WTC11 (cell line): ENCODE data around the gene TFPT. TPM values are rescaled to one million over a fixed set of nuclear protein-coding genes. Genes with fewer than 3 reads are reported as not detected.
A peak's percentile ranks its signal among the peaks of the same experiment; 100 is the strongest.
"Not testable (repeated sequence)": the region's sequence is repeated elsewhere in the genome, so short reads cannot be mapped to it uniquely, and the experiment has no call there.

ENCODE experiments used
- ATAC-seq: fragments of 200-7000 bp; cut with Tn5 transposase; 2 replicates; pipeline ENCODE4 v1.10.0; 2021; ENCODE audit warnings: mild to moderate bottlenecking, moderate library complexity
- CTCF ChIA-PET: fragments of 300-600 bp; sonication (Branson Sonifier 250); formaldehyde crosslinking; loops from one replicate; lab custom pipeline; 2021; ENCODE audit warnings: antibody characterized with exemption; lab: Charles Lee
- POLR2A ChIA-PET: fragments of 350-600 bp; sonication (Branson Sonifier 250); formaldehyde crosslinking; loops from one replicate; lab custom pipeline; 2021; ENCODE audit warnings: antibody characterized with exemption; lab: Charles Lee
- DNase-seq: peaks from one replicate; pipeline ENCODE4 v3.0.0; 2021; ENCODE audit warnings: low spot score
- H3K27ac Mint-ChIP-seq: 2 replicates; pipeline ENCODE4 v1.8.0; 2021; ENCODE audit warnings: mixed read lengths
- H3K27me3 Mint-ChIP-seq: 2 replicates; pipeline ENCODE4 v1.8.0; 2021; ENCODE audit warnings: low read depth, mild to moderate bottlenecking, moderate library complexity, mixed read lengths
- H3K36me3 Mint-ChIP-seq: 2 replicates; pipeline ENCODE4 v1.8.0; 2021; ENCODE audit warnings: mixed read lengths
- H3K4me1 Mint-ChIP-seq: 2 replicates; pipeline ENCODE4 v1.8.0; 2022; ENCODE audit warnings: mixed read lengths
- H3K4me3 Mint-ChIP-seq: 2 replicates; pipeline ENCODE4 v1.8.0; 2021; ENCODE audit warnings: mild to moderate bottlenecking, moderate library complexity, mixed read lengths
- H3K9me3 Mint-ChIP-seq: 2 replicates; pipeline ENCODE4 v1.8.0; 2021; ENCODE audit warnings: mixed read lengths
- ATF6 ChIP-seq: sonication (generic); formaldehyde crosslinking; IDR thresholded peaks from 2 replicates; pipeline ENCODE4 v1.8.1; 2023; ENCODE audit warnings: mild to moderate bottlenecking, missing genetic modification reagents
- CREB1 ChIP-seq: sonication (generic); formaldehyde crosslinking; IDR thresholded peaks from 2 replicates; pipeline ENCODE4 v1.8.0; 2023; ENCODE audit warnings: mild to moderate bottlenecking, missing genetic modification reagents
- EMX1 ChIP-seq: fragments of 250-450 bp; sonication (Bioruptor Pico); IDR thresholded peaks from 2 replicates; pipeline ENCODE4 v1.8.0; 2021; ENCODE audit warnings: mild to moderate bottlenecking
- ESRRA ChIP-seq: sonication (generic); formaldehyde crosslinking; IDR thresholded peaks from 2 replicates; pipeline ENCODE4 v1.8.1; 2022; ENCODE audit warnings: mild to moderate bottlenecking, missing genetic modification reagents, borderline replicate concordance
- GABPB1 ChIP-seq: sonication (generic); formaldehyde crosslinking; IDR thresholded peaks from 2 replicates; pipeline ENCODE4 v1.8.1; 2023; ENCODE audit warnings: mild to moderate bottlenecking, missing genetic modification reagents
- GTF2I ChIP-seq: fragments of 250-450 bp; sonication (Bioruptor Pico); conservative IDR thresholded peaks from 2 replicates; pipeline ENCODE4 v1.4.0; 2021; ENCODE audit warnings: mild to moderate bottlenecking
- JAZF1 ChIP-seq: fragments of 250-450 bp; sonication (Bioruptor Pico); IDR thresholded peaks from 2 replicates; pipeline ENCODE4 v1.9.0; 2021; ENCODE audit warnings: moderate library complexity, mild to moderate bottlenecking, inconsistent platforms
- SP1 ChIP-seq: sonication (generic); formaldehyde crosslinking; conservative IDR thresholded peaks from 2 replicates; pipeline ENCODE4 v1.8.1; 2022; ENCODE audit warnings: missing genetic modification reagents
- ZNF281 ChIP-seq: sonication (generic); formaldehyde crosslinking; IDR thresholded peaks from 2 replicates; pipeline ENCODE4 v1.8.0; 2023; ENCODE audit warnings: mild to moderate bottlenecking, missing genetic modification reagents
- ZNF532 ChIP-seq: fragments of 250-450 bp; sonication (Bioruptor Pico); IDR thresholded peaks from 2 replicates; pipeline ENCODE4 v1.9.0; 2021; ENCODE audit warnings: mild to moderate bottlenecking, borderline replicate concordance
- total RNA-seq: library from RNA; stranded (reverse); gene quantifications from 3 replicates; pipeline ENCODE4 v1.2.3, GENCODE V29; 2021
- TF ChIP-seq, protein P1 (sequence below): fragments of 250-450 bp; sonication (Bioruptor Pico); IDR thresholded peaks from 2 replicates; pipeline ENCODE4 v1.9.0; 2021; ENCODE audit warnings: mild to moderate bottlenecking
- TF ChIP-seq, protein P2 (sequence below): fragments of 200-600 bp; IDR thresholded peaks from 2 replicates; pipeline ENCODE4 v1.8.0; 2022; ENCODE audit warnings: antibody characterized with exemption
- TF ChIP-seq, protein P3 (sequence below): fragments of 250-450 bp; sonication (Bioruptor Pico); IDR thresholded peaks from 2 replicates; pipeline ENCODE4 v1.8.0; 2021; ENCODE audit warnings: mild to moderate bottlenecking

Gene TFPT
- total RNA-seq, 1 experiment from 2014 or later: 24.6 TPM

- TF ChIP-seq ZNF281 (CRISPR knock-in tag) (0 out of 2 replicates have a peak, but pooled peaks have one; percentile 56), ZNF532 (CRISPR knock-in tag) (no peak), JAZF1 (CRISPR knock-in tag) (no peak), ESRRA (0 out of 2 replicates have a peak, but pooled peaks have one; percentile 76), CREB1 (CRISPR knock-in tag) (no peak)
Observed at GRCh38 chr19:54102421-54103169, 12.9 kb downstream of the TFPT start, which contains the start of gene NDUFA3 (continued).

- no peak for ATAC-seq
- Mint-ChIP-seq H3K27me3 (peaks cover 12% of the 10 kb centered on the region), H3K4me3 (peak within 1 kb of the TSS; percentile 46; the same call in 1 of the 2 replicates), H3K9me3 (no peaks in the 10 kb centered on the region), H3K27ac (peak within 1 kb of the TSS; percentile 70), H3K36me3 (peaks cover 6% of the 10 kb centered on the region), H3K4me1 (peaks cover 8% of the 10 kb centered on the region)
- TF ChIP-seq GTF2I (CRISPR knock-in tag) (no peak), ATF6 (CRISPR knock-in tag) (no peak), SP1 (no peak), EMX1 (CRISPR knock-in tag) (no peak), GABPB1 (CRISPR knock-in tag) (no peak)
- TF ChIP-seq, protein P1, sequence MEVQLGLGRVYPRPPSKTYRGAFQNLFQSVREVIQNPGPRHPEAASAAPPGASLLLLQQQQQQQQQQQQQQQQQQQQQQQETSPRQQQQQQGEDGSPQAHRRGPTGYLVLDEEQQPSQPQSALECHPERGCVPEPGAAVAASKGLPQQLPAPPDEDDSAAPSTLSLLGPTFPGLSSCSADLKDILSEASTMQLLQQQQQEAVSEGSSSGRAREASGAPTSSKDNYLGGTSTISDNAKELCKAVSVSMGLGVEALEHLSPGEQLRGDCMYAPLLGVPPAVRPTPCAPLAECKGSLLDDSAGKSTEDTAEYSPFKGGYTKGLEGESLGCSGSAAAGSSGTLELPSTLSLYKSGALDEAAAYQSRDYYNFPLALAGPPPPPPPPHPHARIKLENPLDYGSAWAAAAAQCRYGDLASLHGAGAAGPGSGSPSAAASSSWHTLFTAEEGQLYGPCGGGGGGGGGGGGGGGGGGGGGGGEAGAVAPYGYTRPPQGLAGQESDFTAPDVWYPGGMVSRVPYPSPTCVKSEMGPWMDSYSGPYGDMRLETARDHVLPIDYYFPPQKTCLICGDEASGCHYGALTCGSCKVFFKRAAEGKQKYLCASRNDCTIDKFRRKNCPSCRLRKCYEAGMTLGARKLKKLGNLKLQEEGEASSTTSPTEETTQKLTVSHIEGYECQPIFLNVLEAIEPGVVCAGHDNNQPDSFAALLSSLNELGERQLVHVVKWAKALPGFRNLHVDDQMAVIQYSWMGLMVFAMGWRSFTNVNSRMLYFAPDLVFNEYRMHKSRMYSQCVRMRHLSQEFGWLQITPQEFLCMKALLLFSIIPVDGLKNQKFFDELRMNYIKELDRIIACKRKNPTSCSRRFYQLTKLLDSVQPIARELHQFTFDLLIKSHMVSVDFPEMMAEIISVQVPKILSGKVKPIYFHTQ (CRISPR knock-in tag): no peak
- TF ChIP-seq, protein P2, sequence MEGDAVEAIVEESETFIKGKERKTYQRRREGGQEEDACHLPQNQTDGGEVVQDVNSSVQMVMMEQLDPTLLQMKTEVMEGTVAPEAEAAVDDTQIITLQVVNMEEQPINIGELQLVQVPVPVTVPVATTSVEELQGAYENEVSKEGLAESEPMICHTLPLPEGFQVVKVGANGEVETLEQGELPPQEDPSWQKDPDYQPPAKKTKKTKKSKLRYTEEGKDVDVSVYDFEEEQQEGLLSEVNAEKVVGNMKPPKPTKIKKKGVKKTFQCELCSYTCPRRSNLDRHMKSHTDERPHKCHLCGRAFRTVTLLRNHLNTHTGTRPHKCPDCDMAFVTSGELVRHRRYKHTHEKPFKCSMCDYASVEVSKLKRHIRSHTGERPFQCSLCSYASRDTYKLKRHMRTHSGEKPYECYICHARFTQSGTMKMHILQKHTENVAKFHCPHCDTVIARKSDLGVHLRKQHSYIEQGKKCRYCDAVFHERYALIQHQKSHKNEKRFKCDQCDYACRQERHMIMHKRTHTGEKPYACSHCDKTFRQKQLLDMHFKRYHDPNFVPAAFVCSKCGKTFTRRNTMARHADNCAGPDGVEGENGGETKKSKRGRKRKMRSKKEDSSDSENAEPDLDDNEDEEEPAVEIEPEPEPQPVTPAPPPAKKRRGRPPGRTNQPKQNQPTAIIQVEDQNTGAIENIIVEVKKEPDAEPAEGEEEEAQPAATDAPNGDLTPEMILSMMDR: no peak
- TF ChIP-seq, protein P3, sequence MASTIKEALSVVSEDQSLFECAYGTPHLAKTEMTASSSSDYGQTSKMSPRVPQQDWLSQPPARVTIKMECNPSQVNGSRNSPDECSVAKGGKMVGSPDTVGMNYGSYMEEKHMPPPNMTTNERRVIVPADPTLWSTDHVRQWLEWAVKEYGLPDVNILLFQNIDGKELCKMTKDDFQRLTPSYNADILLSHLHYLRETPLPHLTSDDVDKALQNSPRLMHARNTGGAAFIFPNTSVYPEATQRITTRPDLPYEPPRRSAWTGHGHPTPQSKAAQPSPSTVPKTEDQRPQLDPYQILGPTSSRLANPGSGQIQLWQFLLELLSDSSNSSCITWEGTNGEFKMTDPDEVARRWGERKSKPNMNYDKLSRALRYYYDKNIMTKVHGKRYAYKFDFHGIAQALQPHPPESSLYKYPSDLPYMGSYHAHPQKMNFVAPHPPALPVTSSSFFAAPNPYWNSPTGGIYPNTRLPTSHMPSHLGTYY (CRISPR knock-in tag): no peak
- ChIA-PET CTCF (interaction anchor here (1.6 kb wide), 1 partner anchor 71 kb away, joined by 6 read pairs; no protein-coding TSS in a partner anchor), POLR2A (no interaction called here)
- DNase-seq: no peak
Observed at GRCh38 chr19:54100561-54100960, 14.9 kb downstream of the TFPT start, which contains the start of gene OSCAR. TSS of gene OSCAR (minus strand) at chr19:54100803. CDS start at chr19:54100792, 11 bp downstream.

GRCh38 chr19:54099903-54100255 is 15.6 kb downstream of the TFPT start:
- H3K4me1 Mint-ChIP-seq, POLR2A ChIA-PET, H3K9me3 Mint-ChIP-seq, DNase-seq, H3K36me3 Mint-ChIP-seq, ATAC-seq, H3K4me3 Mint-ChIP-seq: not testable (repeated sequence)
- CTCF ChIA-PET: interaction anchor here (1.6 kb wide), 1 partner anchor 70 kb away, joined by 6 read pairs; no protein-coding TSS in a partner anchor
- peaks cover 17% of the 10 kb centered on the region for H3K27me3 Mint-ChIP-seq
- peak overlapping the region; percentile 70 for H3K27ac Mint-ChIP-seq
